ENCODE results near the gene ARSA. TPM values are rescaled to one million over a fixed set of nuclear protein-coding genes. Genes with fewer than 3 reads are reported as not detected.

Gene ARSA
- total RNA-seq, 1 experiment from 2014 or later, result 16.6 TPM

DNA sequence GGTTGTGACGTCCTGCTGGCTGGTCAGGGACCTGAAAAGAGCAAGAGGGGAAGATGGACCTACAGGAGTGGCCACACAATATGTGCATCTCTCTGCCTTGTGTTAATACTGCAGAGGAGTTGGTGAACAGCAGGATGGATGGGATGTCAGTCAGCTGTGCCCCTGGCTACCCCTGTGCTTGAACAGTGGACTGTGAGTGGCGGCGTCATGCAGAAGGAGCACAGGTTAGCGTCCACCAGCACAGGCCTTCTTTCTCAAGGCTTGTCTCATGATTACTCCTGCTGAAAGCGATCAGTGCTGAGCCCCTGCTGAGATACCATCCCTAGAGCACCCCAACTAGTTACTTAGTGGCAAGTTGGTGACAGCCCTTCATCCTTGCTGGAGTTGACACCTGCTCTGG, 41.5 kb downstream of the ARSA start:
- CTCF ChIA-PET, result no interaction called here
- no peak overlapping the region for H3K27ac ChIP-seq
- intact Hi-C loops (cut with micrococcal nuclease; ENCODE audit: unreplicated experiment), result no loop called here

DNA sequence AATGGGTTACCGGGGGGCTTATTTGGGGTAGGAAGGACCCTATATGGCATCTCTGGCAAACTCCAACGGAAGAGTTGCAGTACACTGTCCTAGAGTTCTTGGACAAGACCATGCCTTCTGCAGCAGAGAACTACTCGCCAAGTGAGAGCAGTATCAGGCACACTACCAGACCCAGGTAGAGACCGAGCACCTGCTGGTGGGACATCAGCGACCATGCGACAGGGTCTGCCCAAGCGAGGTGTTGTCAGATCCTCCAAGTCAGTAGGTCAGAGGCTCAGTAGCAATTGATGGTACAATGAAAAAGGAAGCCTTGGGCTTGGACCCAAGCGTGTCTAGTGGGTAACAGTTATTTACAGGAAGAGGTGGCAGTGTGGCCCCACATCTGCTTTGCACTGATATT, 42.2 kb downstream of the ARSA start:
- TF ChIP-seq, protein P1, sequence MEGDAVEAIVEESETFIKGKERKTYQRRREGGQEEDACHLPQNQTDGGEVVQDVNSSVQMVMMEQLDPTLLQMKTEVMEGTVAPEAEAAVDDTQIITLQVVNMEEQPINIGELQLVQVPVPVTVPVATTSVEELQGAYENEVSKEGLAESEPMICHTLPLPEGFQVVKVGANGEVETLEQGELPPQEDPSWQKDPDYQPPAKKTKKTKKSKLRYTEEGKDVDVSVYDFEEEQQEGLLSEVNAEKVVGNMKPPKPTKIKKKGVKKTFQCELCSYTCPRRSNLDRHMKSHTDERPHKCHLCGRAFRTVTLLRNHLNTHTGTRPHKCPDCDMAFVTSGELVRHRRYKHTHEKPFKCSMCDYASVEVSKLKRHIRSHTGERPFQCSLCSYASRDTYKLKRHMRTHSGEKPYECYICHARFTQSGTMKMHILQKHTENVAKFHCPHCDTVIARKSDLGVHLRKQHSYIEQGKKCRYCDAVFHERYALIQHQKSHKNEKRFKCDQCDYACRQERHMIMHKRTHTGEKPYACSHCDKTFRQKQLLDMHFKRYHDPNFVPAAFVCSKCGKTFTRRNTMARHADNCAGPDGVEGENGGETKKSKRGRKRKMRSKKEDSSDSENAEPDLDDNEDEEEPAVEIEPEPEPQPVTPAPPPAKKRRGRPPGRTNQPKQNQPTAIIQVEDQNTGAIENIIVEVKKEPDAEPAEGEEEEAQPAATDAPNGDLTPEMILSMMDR (conservative IDR thresholded peaks at IDR 0.05), result no peak
- TF ChIP-seq EZH2 (IDR thresholded peaks at IDR 0.05; ENCODE audit: low read depth), result no peak

More for the DNA sequence above, 41.5 kb downstream of the ARSA start:
- TF ChIP-seq, protein P1 (conservative IDR thresholded peaks at IDR 0.05), result no peak
- no peak for TF ChIP-seq EZH2 (IDR thresholded peaks at IDR 0.05; ENCODE audit: low read depth)
- Histone ChIP-seq H3K4me3 (no peak overlapping the region), H3K4me2 (no peak overlapping the region), H4K20me1 (ENCODE audit: insufficient read depth) (no peaks in the 10 kb centered on the region), H3K36me3 (ENCODE audit: low read depth) (peaks cover 4% of the 10 kb centered on the region; the same call in 1 of the 2 replicates), H2AFZ (no peak overlapping the region), H3K9me3 (ENCODE audit: insufficient read depth, low read depth) (no peaks in the 10 kb centered on the region), H3K9me2 (ENCODE audit: insufficient read depth) (no peaks in the 10 kb centered on the region), H3K27me3 (ENCODE audit: insufficient read depth, low read depth) (no peaks in the 10 kb centered on the region), H3K79me2 (ENCODE audit: low read depth) (peaks cover 15% of the 10 kb centered on the region), H3F3A (ENCODE audit: insufficient read depth, low read depth) (peaks cover 14% of the 10 kb centered on the region; the same call in 1 of the 2 replicates), H3K4me1 (replicated peaks; ENCODE audit: insufficient read depth) (peaks cover 12% of the 10 kb centered on the region)
- no TSS peak for BruUV-seq (replicated peaks)
- POLR2A ChIA-PET (ENCODE audit: unreplicated experiment), result no interaction called here
- DNase-seq, result no peak

DNA sequence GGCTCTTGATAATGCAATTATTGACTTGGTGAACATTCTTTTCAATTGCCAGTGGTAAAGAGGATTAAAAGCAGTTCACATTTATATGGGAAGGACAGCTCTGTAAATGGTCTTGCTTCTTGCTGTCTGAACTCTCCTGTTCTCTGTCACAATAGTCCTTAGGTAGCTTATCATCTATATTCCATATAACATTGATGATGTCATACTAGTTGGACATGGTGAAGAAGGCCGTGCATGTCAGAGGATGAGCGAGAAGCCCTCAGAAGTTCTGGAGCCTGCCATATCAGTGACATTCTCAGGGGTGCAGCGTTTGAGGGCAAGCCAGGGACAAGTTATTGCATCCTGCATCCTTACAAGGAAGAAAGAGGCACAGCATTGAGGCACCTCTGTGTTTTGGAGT, 42.7 kb downstream of the ARSA start:
- H3K4me1 ChIP-seq (replicated peaks; ENCODE audit: insufficient read depth), result peaks cover 18% of the 10 kb centered on the region
- no peaks in the 10 kb centered on the region for H4K20me1 ChIP-seq (ENCODE audit: insufficient read depth)
- BruUV-seq (replicated peaks), result no TSS peak
- no peak overlapping the region for H2AFZ ChIP-seq
- H3K36me3 ChIP-seq (ENCODE audit: low read depth), result peaks cover 6% of the 10 kb centered on the region; the same call in 1 of the 2 replicates
- H3F3A ChIP-seq (ENCODE audit: insufficient read depth, low read depth), result peaks cover 14% of the 10 kb centered on the region; the same call in 1 of the 2 replicates
- H3K79me2 ChIP-seq (ENCODE audit: low read depth), result peaks cover 26% of the 10 kb centered on the region
- POLR2A ChIA-PET (ENCODE audit: unreplicated experiment), result no interaction called here
- H3K9me3 ChIP-seq (ENCODE audit: insufficient read depth, low read depth), result no peaks in the 10 kb centered on the region
- no peaks in the 10 kb centered on the region for H3K9me2 ChIP-seq (ENCODE audit: insufficient read depth)
- H3K27me3 ChIP-seq (ENCODE audit: insufficient read depth, low read depth), result no peaks in the 10 kb centered on the region
- DNase-seq, result no peak
- no peak overlapping the region for H3K27ac ChIP-seq
- intact Hi-C loops (cut with micrococcal nuclease; ENCODE audit: unreplicated experiment), result no loop called here
- CTCF ChIA-PET, result no interaction called here
- H3K4me3 ChIP-seq, result no peak overlapping the region
- TF ChIP-seq, protein P1 (conservative IDR thresholded peaks at IDR 0.05), result no peak
- no peak for TF ChIP-seq EZH2 (IDR thresholded peaks at IDR 0.05; ENCODE audit: low read depth)
- H3K4me2 ChIP-seq, result no peak overlapping the region

More for the DNA sequence above, 42.2 kb downstream of the ARSA start:
- Histone ChIP-seq H3K36me3 (ENCODE audit: low read depth) (peaks cover 5% of the 10 kb centered on the region; the same call in 1 of the 2 replicates), H4K20me1 (ENCODE audit: insufficient read depth) (no peaks in the 10 kb centered on the region), H2AFZ (no peak overlapping the region), H3K9me3 (ENCODE audit: insufficient read depth, low read depth) (no peaks in the 10 kb centered on the region), H3K4me2 (no peak overlapping the region), H3F3A (ENCODE audit: insufficient read depth, low read depth) (peaks cover 14% of the 10 kb centered on the region; the same call in 1 of the 2 replicates), H3K79me2 (ENCODE audit: low read depth) (peaks cover 22% of the 10 kb centered on the region), H3K4me1 (replicated peaks; ENCODE audit: insufficient read depth) (peaks cover 18% of the 10 kb centered on the region), H3K27ac (no peak overlapping the region), H3K4me3 (no peak overlapping the region), H3K9me2 (ENCODE audit: insufficient read depth) (no peaks in the 10 kb centered on the region), H3K27me3 (ENCODE audit: insufficient read depth, low read depth) (no peaks in the 10 kb centered on the region)
- no peak for DNase-seq
- intact Hi-C loops (cut with micrococcal nuclease; ENCODE audit: unreplicated experiment), result no loop called here
- ChIA-PET CTCF (interaction anchor here (0.5 kb wide), 1 partner anchor 194 kb away, joined by 6 read pairs; no protein-coding TSS in a partner anchor), POLR2A (ENCODE audit: unreplicated experiment) (no interaction called here)
- BruUV-seq (replicated peaks), result no TSS peak
